Endothelial cell (in vitro differentiated cells): ENCODE data around the gene MEOX1. TPM values are rescaled to one million over a fixed set of nuclear protein-coding genes. Genes with fewer than 3 reads are reported as not detected.
A peak's percentile ranks its signal among the peaks of the same experiment; 100 is the strongest.

Source experiments
- DNase-seq: peaks from one replicate; pipeline ENCODE4 v3.0.0; 2021; ENCODE audit warnings: low spot score
- H3K27ac Mint-ChIP-seq: one replicate; pipeline ENCODE4 v1.8.0; 2021; ENCODE audit warnings: mixed read lengths, inconsistent platforms; ENCODE audit not compliant: unreplicated experiment
- H3K27me3 Mint-ChIP-seq: one replicate; pipeline ENCODE4 v1.8.0; 2021; ENCODE audit warnings: mild to moderate bottlenecking, moderate library complexity, mixed read lengths, inconsistent platforms; ENCODE audit not compliant: unreplicated experiment
- H3K36me3 Mint-ChIP-seq: one replicate; pipeline ENCODE4 v1.8.0; 2021; ENCODE audit warnings: mild to moderate bottlenecking, low read depth, mixed read lengths, inconsistent platforms; ENCODE audit not compliant: unreplicated experiment
- H3K4me1 Mint-ChIP-seq: one replicate; pipeline ENCODE4 v1.8.0; 2021; ENCODE audit warnings: mild to moderate bottlenecking, mixed read lengths, inconsistent platforms; ENCODE audit not compliant: unreplicated experiment
- H3K4me3 Mint-ChIP-seq: one replicate; pipeline ENCODE4 v1.8.0; 2021; ENCODE audit warnings: mild to moderate bottlenecking, mixed read lengths, inconsistent platforms; ENCODE audit not compliant: unreplicated experiment
- H3K9me3 Mint-ChIP-seq: one replicate; pipeline ENCODE4 v1.8.0; 2021; ENCODE audit warnings: mixed read lengths, inconsistent platforms; ENCODE audit not compliant: unreplicated experiment
- total RNA-seq: library from RNA; stranded (reverse); fragmentation: NEBNext Ultra II Directional; extraction: Animal tissue kit (Norgen Biotek cat#: 25700); gene quantifications from one replicate; pipeline ENCODE4 v1.2.1, GENCODE V29; 2021; ENCODE audit not compliant: unreplicated experiment
- TF ChIP-seq, protein P1 (sequence below): fragments of 200-600 bp; sonication (generic); IDR thresholded peaks from one replicate; pipeline ENCODE4 v1.5.0; 2021; ENCODE audit warnings: antibody characterized with exemption; ENCODE audit not compliant: unreplicated experiment

Gene MEOX1
- total RNA-seq, 1 donor from 2014 or later: 0.10 TPM

DNA sequence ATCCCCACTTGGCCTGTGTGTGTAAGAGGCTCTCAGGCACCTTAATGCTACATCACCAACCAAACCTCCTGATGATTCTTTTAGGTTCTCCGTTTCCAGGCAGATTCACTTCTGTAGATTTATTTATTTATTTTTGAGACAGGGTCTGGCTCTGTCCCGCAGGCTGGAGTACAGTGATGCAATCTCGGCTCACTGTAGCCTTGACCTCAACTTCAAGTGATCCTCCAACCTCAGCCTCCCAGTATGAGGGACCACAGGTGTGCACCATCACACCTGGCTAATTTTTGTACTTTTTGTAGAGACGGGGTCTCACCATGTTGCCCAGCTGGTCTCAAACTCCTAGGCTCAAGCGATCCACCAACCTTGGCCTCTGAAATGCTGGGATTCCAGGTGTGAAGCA, 12.7 kb upstream of the MEOX1 start:
- Mint-ChIP-seq H3K9me3 (no peaks in the 10 kb centered on the region), H3K36me3 (no peaks in the 10 kb centered on the region), H3K27me3 (peaks cover 5% of the 10 kb centered on the region), H3K27ac (no peak overlapping the region), H3K4me1 (peaks cover 12% of the 10 kb centered on the region), H3K4me3 (no peak overlapping the region)
- TF ChIP-seq, protein P1, sequence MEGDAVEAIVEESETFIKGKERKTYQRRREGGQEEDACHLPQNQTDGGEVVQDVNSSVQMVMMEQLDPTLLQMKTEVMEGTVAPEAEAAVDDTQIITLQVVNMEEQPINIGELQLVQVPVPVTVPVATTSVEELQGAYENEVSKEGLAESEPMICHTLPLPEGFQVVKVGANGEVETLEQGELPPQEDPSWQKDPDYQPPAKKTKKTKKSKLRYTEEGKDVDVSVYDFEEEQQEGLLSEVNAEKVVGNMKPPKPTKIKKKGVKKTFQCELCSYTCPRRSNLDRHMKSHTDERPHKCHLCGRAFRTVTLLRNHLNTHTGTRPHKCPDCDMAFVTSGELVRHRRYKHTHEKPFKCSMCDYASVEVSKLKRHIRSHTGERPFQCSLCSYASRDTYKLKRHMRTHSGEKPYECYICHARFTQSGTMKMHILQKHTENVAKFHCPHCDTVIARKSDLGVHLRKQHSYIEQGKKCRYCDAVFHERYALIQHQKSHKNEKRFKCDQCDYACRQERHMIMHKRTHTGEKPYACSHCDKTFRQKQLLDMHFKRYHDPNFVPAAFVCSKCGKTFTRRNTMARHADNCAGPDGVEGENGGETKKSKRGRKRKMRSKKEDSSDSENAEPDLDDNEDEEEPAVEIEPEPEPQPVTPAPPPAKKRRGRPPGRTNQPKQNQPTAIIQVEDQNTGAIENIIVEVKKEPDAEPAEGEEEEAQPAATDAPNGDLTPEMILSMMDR: no peak
- no peak for DNase-seq

DNA sequence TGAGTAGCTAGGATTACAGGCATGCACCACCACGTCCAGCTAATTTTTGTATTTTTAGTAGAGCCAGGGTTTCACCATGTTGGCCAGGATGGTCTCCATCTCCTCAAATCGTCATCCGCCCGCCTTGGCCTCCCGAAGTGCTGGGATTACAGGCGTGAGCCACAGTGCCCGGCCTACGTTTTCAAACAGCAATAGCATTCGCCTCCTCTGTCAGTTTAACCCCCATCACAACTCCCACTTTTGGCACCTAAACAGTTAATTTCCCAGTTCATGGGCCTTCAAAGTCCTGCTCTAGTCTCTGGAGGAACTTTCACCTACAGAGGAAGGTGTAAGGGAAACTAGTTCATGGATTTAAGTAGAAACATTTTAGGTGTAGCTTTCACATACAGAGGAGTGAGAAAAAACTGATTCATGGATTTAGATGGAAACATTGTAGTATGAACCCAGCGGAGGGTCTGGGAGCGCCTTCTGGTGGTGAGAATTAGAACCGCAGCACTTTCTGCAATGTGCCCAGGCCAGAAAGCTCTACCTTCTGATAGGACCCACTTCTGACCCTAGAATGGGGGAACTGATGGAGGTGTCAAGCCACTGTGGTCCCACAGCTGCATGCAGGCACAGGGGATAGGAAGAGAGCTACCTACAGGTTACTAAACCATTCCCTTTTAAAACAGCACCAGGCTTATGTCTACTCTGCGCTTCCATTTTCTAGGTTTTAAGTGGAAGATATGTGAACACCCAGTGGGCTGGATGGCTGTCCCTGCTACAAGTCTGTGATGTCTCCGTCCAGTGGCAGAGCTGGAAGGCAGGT, 12.0 kb upstream of the MEOX1 start:
- no peaks in the 10 kb centered on the region for H3K9me3 Mint-ChIP-seq
- H3K4me1 Mint-ChIP-seq: peaks cover 12% of the 10 kb centered on the region
- peaks cover 5% of the 10 kb centered on the region for H3K27me3 Mint-ChIP-seq
- H3K36me3 Mint-ChIP-seq: no peaks in the 10 kb centered on the region
- no peak overlapping the region for H3K4me3 Mint-ChIP-seq
- TF ChIP-seq, protein P1: peak; percentile 86
- H3K27ac Mint-ChIP-seq: no peak overlapping the region
- peak; percentile 78 for DNase-seq

DNA sequence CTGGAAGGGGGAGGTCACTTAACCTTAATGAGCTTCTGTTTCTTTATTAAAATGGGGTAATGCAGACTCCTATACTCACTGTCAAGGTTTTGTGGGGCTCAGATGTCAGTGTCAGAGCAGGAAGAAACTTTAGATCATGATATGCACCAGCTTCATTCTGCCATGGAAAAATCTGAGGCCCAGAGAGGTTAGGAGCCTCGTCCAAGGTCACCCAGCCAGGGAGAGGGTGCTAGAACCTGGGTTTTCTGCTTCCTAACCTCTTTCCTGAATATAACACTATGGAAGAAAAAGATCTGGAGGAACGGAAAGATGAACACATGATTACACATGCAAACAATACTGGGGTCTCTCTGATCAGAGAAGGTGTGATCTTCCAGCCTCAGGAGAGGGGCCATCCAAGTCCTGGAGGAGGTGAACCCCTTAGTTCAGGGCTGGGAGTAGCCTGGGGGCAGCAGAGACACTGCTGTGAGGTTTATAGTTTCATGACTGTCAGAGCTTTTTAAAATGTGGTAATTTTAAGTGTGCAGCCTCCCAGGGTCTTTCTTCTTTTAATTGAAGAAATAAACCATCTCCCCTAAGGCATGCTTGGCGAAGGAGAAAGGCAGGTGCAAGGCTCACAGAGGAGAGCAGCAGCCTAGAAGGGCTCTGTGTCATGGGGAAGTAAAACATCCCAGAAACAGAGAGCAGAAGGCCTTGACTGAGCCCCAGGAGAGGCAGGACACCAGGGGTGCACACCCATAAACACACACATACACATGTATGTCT, 10.2 kb upstream of the MEOX1 start:
- peaks cover 7% of the 10 kb centered on the region for H3K4me1 Mint-ChIP-seq

DNA sequence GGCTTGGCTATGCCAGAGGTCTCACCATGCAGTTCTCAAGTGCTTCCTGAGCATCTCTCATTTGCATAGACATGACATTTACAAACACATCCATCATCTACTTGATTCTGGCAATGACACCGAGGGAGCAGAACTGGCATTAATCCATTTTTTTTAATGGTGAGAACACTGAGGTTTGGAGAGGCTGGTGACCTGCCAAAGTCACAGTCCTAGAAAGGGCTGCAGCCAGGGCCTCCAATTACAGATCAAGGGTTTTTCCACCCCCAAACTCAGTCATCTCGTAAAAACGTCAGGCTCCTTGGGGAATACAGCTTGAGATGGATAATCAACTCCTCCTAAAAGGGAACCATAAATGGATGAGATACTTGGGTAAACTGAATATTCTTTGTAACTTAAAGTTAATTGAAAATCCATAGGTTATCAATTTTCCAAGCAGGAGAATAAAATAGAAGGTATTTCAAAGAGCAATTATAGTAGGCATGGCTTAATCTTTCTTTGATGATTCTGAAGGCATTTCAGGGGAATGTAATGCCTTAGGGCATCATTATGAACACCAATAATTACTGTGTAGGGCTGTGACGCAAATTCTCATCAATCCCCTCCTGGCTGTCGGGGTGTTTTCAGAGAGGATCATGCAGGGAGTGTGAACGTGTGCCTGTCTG, 9.4 kb upstream of the MEOX1 start:
- no peaks in the 10 kb centered on the region for H3K36me3 Mint-ChIP-seq
- H3K4me3 Mint-ChIP-seq: no peak overlapping the region
- TF ChIP-seq, protein P1: no peak
- H3K9me3 Mint-ChIP-seq: no peaks in the 10 kb centered on the region
- no peak overlapping the region for H3K27ac Mint-ChIP-seq
- no peak for DNase-seq
- peaks cover 5% of the 10 kb centered on the region for H3K27me3 Mint-ChIP-seq
- peaks cover 7% of the 10 kb centered on the region for H3K4me1 Mint-ChIP-seq

More for the DNA sequence above, 10.2 kb upstream of the MEOX1 start:
- no peaks in the 10 kb centered on the region for H3K9me3 Mint-ChIP-seq
- H3K4me3 Mint-ChIP-seq: no peak overlapping the region
- no peak for DNase-seq
- TF ChIP-seq, protein P1: no peak
- H3K27me3 Mint-ChIP-seq: peaks cover 5% of the 10 kb centered on the region
- no peaks in the 10 kb centered on the region for H3K36me3 Mint-ChIP-seq
- H3K27ac Mint-ChIP-seq: no peak overlapping the region
